ENCODE results near the gene ABHD16A.

The ABHD16A gene
- total RNA-seq, result 3.8 to 9.9 reads per million in 2 donors

- peak; percentile 94 for DNase-seq
Observed at GRCh38 chr6:31702819-31703716, at the start of gene ABHD16A. Gene ABHD16A, minus strand, starts transcription at chr6:31703324. Its CDS starts 43 bp downstream, at chr6:31703281.

- DNase-seq, result no peak
Observed at GRCh38 chr6:31752739-31753319, 49.7 kb upstream of the ABHD16A start.

GRCh38 chr6:31750411-31751022 lies 47.4 kb upstream of the ABHD16A start:
- DNase-seq, result no peak

- DNase-seq, result no peak
Observed at GRCh38 chr6:31749301-31750036, 46.3 kb upstream of the ABHD16A start.

GRCh38 chr6:31744422-31744821 lies 41.3 kb upstream of the ABHD16A start:
- DNase-seq, result no peak

- DNase-seq, result no peak
Observed at GRCh38 chr6:31742894-31743293, 39.8 kb upstream of the ABHD16A start.

GRCh38 chr6:31741815-31742214 lies 38.7 kb upstream of the ABHD16A start:
- DNase-seq, result no peak

GRCh38 chr6:31740397-31741223 lies 37.5 kb upstream of the ABHD16A start:
- DNase-seq, result no peak

GRCh38 chr6:31739639-31740396 lies 36.7 kb upstream of the ABHD16A start, which contains the start of gene MSH5:
Gene MSH5, plus strand, starts transcription at chr6:31740005. Its CDS starts 462 bp downstream, at chr6:31740467.
- DNase-seq, result peak; percentile 88

- peak; percentile 46 for DNase-seq
Observed at GRCh38 chr6:31737991-31738979, 35.2 kb upstream of the ABHD16A start.

GRCh38 chr6:31737315-31737990 lies 34.3 kb upstream of the ABHD16A start:
- DNase-seq, result no peak

- DNase-seq, result no peak
Observed at GRCh38 chr6:31736768-31737314, 33.7 kb upstream of the ABHD16A start.

GRCh38 chr6:31736021-31736767 lies 33.1 kb upstream of the ABHD16A start, which contains the start of gene CLIC1:
Gene CLIC1, minus strand, starts transcription at chr6:31736530. Its CDS starts 230 bp downstream, at chr6:31736300.
- peak; percentile 67 for DNase-seq

- peak; percentile 37 for DNase-seq
Observed at GRCh38 chr6:31734821-31735406, 31.8 kb upstream of the ABHD16A start.

- no peak for DNase-seq
Observed at GRCh38 chr6:31734247-31734820, 31.2 kb upstream of the ABHD16A start.

GRCh38 chr6:31733734-31734133 lies 30.6 kb upstream of the ABHD16A start:
- DNase-seq, result no peak

- no peak for DNase-seq
Observed at GRCh38 chr6:31732029-31732428, 28.9 kb upstream of the ABHD16A start.
